Keratinocyte (primary cell): ENCODE results near the gene SLC31A2. TPM values are rescaled to one million over a fixed set of nuclear protein-coding genes. Genes with fewer than 3 reads are reported as not detected.
A peak's percentile ranks its signal among the peaks of the same experiment; 100 is the strongest.

ENCODE experiments used
- DNase-seq: peaks from one replicate; pipeline ENCODE4 v3.0.0-alpha.2; 2011; ENCODE audit warnings: low read depth, missing footprints, low spot score
- FAIRE-seq: peaks from 2 replicates; lab custom pipeline; 2011; peaks lifted over from hg19 to GRCh38; lab: Jason Lieb, UNC
- H2AFZ ChIP-seq: 2 replicates; pipeline ENCODE4 v1.6.0; 2012; ENCODE audit warnings: low read length, control low read depth, inconsistent platforms; ENCODE audit not compliant: control insufficient read depth
- H3K27ac ChIP-seq: 2 replicates; pipeline ENCODE4 v1.5.1; 2011; ENCODE audit warnings: low read length; ENCODE audit not compliant: control insufficient read depth, insufficient read depth
- H3K27me3 ChIP-seq: 3 replicates; pipeline ENCODE4 v1.6.0; 2011; ENCODE audit warnings: low read length; ENCODE audit not compliant: control insufficient read depth, insufficient read depth; ENCODE audit errors: extremely low read depth
- H3K36me3 ChIP-seq, 2 experiments: 2 replicates in 1 of 2; 3 replicates in 1 of 2; pipeline ENCODE4 v1.5.1; 2011; ENCODE audit warnings: low read length in 2 of 2, mild to moderate bottlenecking in 1 of 2; ENCODE audit not compliant: control insufficient read depth in 2 of 2, insufficient read depth in 2 of 2; ENCODE audit errors: extremely low read depth in 1 of 2
- H3K4me1 ChIP-seq: 3 replicates; pipeline ENCODE4 v1.5.1; 2011; ENCODE audit warnings: low read length; ENCODE audit not compliant: control insufficient read depth, insufficient read depth; ENCODE audit errors: extremely low read depth
- H3K4me2 ChIP-seq: 3 replicates; pipeline ENCODE4 v1.6.0; 2011; ENCODE audit warnings: low read depth, low read length; ENCODE audit not compliant: control insufficient read depth, insufficient read depth; ENCODE audit errors: extremely low read depth
- H3K4me3 ChIP-seq, 3 experiments: fragments of 200-600 bp in 1 of 3; sonication (generic) in 1 of 3; 2 replicates in 2 of 3; 3 replicates in 1 of 3; pipeline ENCODE4 v1.5.1; 2011 to 2016; ENCODE audit warnings: low read length in 3 of 3, mild to moderate bottlenecking in 3 of 3, control low read depth in 2 of 3, inconsistent platforms in 1 of 3, low read depth in 1 of 3, mixed read lengths in 1 of 3, mixed run types in 1 of 3, moderate library complexity in 1 of 3; ENCODE audit not compliant: control insufficient read depth in 2 of 3, insufficient read depth in 2 of 3; ENCODE audit errors: extremely low read depth in 1 of 3
- H3K79me2 ChIP-seq: 2 replicates; pipeline ENCODE4 v1.6.0; 2012; ENCODE audit warnings: low read length; ENCODE audit not compliant: control insufficient read depth, insufficient read depth
- H3K9ac ChIP-seq: 3 replicates; pipeline ENCODE4 v1.6.0; 2011; ENCODE audit warnings: low read length; ENCODE audit not compliant: control insufficient read depth, insufficient read depth; ENCODE audit errors: extremely low read depth
- H3K9me1 ChIP-seq: 3 replicates; pipeline ENCODE4 v1.6.0; 2011; ENCODE audit warnings: low read length; ENCODE audit not compliant: control insufficient read depth, insufficient read depth; ENCODE audit errors: extremely low read depth
- H3K9me3 ChIP-seq: 2 replicates; pipeline ENCODE4 v1.5.1; 2012; ENCODE audit warnings: low read depth, low read length; ENCODE audit not compliant: control insufficient read depth
- H4K20me1 ChIP-seq: 3 replicates; pipeline ENCODE4 v1.6.0; 2011; ENCODE audit warnings: low read length; ENCODE audit not compliant: control insufficient read depth, insufficient read depth; ENCODE audit errors: extremely low read depth
- CTCF ChIP-seq, 3 experiments: IDR thresholded peaks in 1 of 3; conservative IDR thresholded peaks in 1 of 3; optimal IDR thresholded peaks in 1 of 3; 2 replicates in 2 of 3; 3 replicates in 1 of 3; pipeline versions ENCODE3 to v1.5.1; 2011; ENCODE audit warnings: low read length in 3 of 3, mild to moderate bottlenecking in 3 of 3, moderate library complexity in 2 of 3, control low read depth in 1 of 3, inconsistent platforms in 1 of 3; ENCODE audit not compliant: insufficient read depth in 2 of 3; ENCODE audit errors: extremely low read depth in 1 of 3
- EZH2 ChIP-seq: IDR thresholded peaks from one replicate; pipeline ENCODE4 v1.6.1; 2012; ENCODE audit warnings: inconsistent platforms, mild to moderate bottlenecking, low read length, moderate library complexity
- dilution Hi-C: fragments of 300-500 bp; cut with MboI; formaldehyde crosslinking; loops from one replicate; pipeline ENCODE4 v1.7.0; 2020; ENCODE audit warnings: low sequenced_read_pairs; ENCODE audit not compliant: extremely low pct_ligation_motif_present
- polyA plus RNA-seq, 5 experiments: library from polyadenylated mRNA; depleted of rRNA in 3 of 5; stranded (reverse) in 3 of 5; stranded (forward) in 1 of 5; unstranded in 1 of 5; fragments of >200 nt; gene quantifications; 1 replicate in 1 of 5; 2 replicates in 3 of 5; 3 replicates in 1 of 5; pipeline versions ENCODE4 v1.2.1 to v1.2.3, GENCODE V29; 2011 to 2012; ENCODE audit warnings: missing spikeins in 2 of 5, low read depth in 1 of 5, low replicate concordance in 1 of 5

Gene SLC31A2
- polyA plus RNA-seq, 1 donor (not counting 4 experiments of a cell fraction or from before 2014, with no cell fraction given) = 111 TPM

GRCh38 chr9:113166039-113166438, 15.2 kb downstream of the SLC31A2 start:
- no peaks in the 10 kb centered on the region for H4K20me1 ChIP-seq
- TF ChIP-seq CTCF (optimal IDR thresholded peaks at IDR 0.05 in 1 of 3, IDR thresholded peaks at IDR 0.05 in 1 of 3, conservative IDR thresholded peaks at IDR 0.05 in 1 of 3; ENCODE audit: extremely low read depth in 1 of 3, insufficient read depth in 2 of 3, low read length in 3 of 3) (no peak), EZH2 (no peak)
- no peak overlapping the region for H2AFZ ChIP-seq
- H3K9me3 ChIP-seq = no peaks in the 10 kb centered on the region
- no peak overlapping the region for H3K4me2 ChIP-seq
- H3K4me1 ChIP-seq = no peaks in the 10 kb centered on the region
- DNase-seq (no peak), FAIRE-seq (peak; percentile 17)
- H3K79me2 ChIP-seq = peaks cover 5% of the 10 kb centered on the region
- H3K4me3 ChIP-seq = no peak overlapping the region
- no peak overlapping the region for H3K9ac ChIP-seq
- dilution Hi-C loops = no loop called here
- no peaks in the 10 kb centered on the region for H3K27me3 ChIP-seq
- no peaks in the 10 kb centered on the region for H3K9me1 ChIP-seq
- peaks cover 56 to 63% of the 10 kb centered on the region in 2 experiments for H3K36me3 ChIP-seq
- H3K27ac ChIP-seq = no peak overlapping the region

- Histone ChIP-seq H3K9ac (no peak overlapping the region), H3K36me3 (peaks cover 50 to 57% of the 10 kb centered on the region in 2 experiments), H3K9me3 (no peaks in the 10 kb centered on the region), H3K27ac (no peak overlapping the region), H4K20me1 (no peaks in the 10 kb centered on the region), H2AFZ (no peak overlapping the region), H3K4me2 (no peak overlapping the region), H3K4me1 (no peaks in the 10 kb centered on the region), H3K9me1 (no peaks in the 10 kb centered on the region), H3K27me3 (no peaks in the 10 kb centered on the region), H3K4me3 (no peak overlapping the region), H3K79me2 (no peaks in the 10 kb centered on the region)
- FAIRE-seq (no peak), DNase-seq (no peak)
- dilution Hi-C loops = no loop called here
- no peak for TF ChIP-seq CTCF (optimal IDR thresholded peaks at IDR 0.05 in 1 of 3, IDR thresholded peaks at IDR 0.05 in 1 of 3, conservative IDR thresholded peaks at IDR 0.05 in 1 of 3; ENCODE audit: extremely low read depth in 1 of 3, insufficient read depth in 2 of 3, low read length in 3 of 3)
- no peak for TF ChIP-seq EZH2
Measured at GRCh38 chr9:113168809-113169208, 18.0 kb downstream of the SLC31A2 start.
